C1 segment of cervical spinal cord (tissue), 14 donors: Measurements from ENCODE around the gene SHPK.

Experiments used
- DNase-seq, 14 donors: peaks; one replicate each; lab custom pipeline; 2025; lab: John Stamatoyannopoulos, UW

The SHPK gene

GRCh38 chr17:3636154-3636907 is at the start of gene SHPK, which contains the start of gene CTNS:
Gene SHPK, minus strand, starts transcription at chr17:3636250. Its CDS starts 31 bp downstream, at chr17:3636219.
Gene CTNS, plus strand, starts transcription at chr17:3636760. Its CDS starts 3,447 bp downstream, at chr17:3640207.
- DNase-seq, result peak; percentile 82 to 98 (median 96)

- no peak for DNase-seq
Measured at GRCh38 chr17:3685174-3685573, 49.1 kb upstream of the SHPK start.

DNA sequence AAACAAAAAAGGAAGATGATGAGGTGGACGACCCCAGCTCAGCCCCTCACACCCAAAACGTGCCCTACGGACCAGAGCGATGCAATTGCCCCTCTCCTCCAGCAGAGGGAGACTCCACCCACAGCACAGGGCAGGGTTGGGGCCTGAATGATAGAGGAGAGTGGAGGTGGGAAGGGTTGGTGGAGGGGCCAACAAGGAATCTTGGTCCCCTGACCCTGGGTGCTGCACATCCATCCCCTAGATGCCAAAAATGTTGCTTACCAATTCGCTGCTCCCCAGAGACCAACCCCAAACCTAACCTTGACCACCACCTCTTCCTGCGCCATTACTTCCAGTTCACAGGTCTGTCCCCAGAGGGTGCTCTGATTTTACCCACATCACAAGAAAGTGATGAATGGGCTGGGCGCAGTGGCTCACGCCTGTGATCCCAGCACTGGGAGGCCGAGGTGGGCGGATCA is 47.0 kb upstream of the SHPK start:
- no peak for DNase-seq

DNA sequence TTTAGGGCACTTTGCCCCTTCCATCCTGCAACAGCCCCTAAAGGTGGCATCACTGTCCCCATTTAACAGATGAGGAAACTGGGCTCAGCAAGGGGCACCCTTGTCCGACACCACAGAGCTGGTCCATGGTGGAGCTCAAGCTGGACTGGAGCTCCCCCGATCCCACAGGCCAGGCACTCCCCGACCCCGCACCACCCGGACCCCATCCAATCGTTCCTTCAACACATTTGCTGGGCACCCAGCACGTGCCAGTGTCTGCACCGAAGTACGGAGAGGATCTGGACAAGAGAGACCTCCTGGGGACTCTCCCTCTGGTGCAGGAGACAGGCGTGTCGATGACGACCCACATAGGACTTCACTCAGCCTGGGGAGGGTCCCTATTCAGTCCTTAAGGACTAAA is 46.0 kb upstream of the SHPK start:
- no peak for DNase-seq

- no peak for DNase-seq
Measured at GRCh38 chr17:3681565-3681964, 45.5 kb upstream of the SHPK start.

GRCh38 chr17:3681057-3681456 is 45.0 kb upstream of the SHPK start:
- no peak for DNase-seq

GRCh38 chr17:3679531-3680126 is 43.6 kb upstream of the SHPK start:
- DNase-seq, result no peak

DNA sequence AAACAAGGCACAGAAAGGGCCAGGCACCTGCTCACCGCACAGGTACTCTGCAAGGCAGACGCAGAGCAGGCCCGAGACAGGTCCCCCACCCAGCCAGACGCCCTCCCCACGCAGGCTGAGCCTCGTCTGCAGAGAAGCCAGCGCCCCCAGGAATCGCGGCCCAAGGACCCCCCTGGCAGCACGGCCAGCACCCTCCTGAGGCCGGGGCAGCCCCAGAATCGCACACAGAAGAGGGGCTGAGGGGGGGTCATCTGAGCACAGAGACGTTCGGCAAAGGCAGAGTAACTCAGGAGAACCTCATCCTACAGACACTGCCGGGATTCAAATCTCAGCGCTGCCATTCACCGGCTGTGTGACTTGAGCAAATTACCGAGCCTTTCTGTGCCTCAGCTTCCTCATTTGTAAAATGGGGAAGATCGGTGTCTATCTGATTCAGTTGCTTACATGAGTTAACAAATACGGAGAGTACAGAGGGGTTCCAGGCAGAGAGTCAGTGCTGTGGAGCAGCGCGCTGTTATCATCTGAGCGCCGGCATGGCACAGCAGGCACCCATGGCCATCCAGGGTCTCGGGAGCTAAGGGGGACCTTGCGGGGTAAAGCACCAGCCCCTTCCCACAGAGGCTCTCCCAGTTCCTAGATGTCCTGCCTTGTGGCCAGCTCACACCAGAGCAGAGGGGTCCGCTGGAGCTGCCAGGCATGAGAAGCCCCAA is 42.9 kb upstream of the SHPK start:
- no peak for DNase-seq

DNA sequence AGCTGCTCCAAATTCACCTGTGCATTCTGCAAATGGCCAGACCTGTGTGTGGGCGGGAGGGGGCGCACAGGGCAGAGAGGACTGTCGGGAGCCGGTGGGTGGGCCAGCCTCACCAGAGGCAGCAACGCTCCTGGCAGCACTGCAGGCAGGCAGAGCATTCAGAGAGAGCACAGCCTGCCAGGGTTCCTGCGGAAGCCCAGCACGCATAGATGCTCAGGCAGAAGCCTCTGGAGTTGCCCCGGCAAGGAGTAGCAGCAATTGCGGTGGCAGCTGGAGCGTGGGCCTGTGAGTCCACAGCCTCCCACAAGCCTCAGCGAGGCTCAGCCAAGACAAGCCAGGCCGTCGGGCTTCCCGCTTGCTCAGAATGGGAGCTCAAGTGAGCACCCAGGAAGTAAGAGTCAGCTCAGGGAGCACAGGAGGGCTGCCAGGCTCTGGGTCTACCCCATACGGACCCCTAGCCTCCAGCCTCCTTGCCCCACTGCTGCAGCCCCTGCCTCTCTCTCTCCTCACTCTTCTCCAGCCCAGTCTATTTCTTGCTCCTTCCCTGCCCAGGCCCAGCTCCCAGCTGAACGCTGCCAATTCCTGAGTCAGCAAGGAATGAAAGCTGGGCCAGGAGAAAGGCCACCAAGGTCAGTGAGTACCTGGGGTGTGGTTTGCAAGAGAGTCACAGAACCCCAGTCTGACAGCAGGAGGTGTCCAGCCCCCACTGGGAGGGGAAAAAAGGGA is 42.2 kb upstream of the SHPK start:
- peak in 1 of 14 donors; percentile 20 for DNase-seq

DNA sequence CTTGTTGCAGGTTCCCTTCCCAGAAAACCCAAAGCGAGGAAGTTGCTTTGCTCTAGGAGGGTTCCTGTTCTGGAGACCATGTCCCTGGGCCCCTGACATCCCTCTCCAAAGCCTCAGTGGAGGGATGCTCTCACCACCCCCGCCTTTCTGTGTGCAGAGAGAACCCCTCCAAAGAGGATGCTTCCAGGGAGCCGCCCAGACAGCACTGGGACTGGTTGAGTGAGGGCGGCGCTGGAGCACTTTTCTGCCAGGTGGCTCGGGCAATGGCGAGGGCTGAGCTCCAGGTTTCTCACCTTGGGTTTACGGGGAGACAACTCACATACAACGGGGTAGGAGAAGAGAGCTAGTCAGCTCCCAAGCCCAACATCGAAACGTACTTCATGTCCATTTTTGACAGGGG is 39.8 kb upstream of the SHPK start:
- DNase-seq, result no peak

GRCh38 chr17:3672571-3672970 is 36.5 kb upstream of the SHPK start:
- no peak for DNase-seq

DNA sequence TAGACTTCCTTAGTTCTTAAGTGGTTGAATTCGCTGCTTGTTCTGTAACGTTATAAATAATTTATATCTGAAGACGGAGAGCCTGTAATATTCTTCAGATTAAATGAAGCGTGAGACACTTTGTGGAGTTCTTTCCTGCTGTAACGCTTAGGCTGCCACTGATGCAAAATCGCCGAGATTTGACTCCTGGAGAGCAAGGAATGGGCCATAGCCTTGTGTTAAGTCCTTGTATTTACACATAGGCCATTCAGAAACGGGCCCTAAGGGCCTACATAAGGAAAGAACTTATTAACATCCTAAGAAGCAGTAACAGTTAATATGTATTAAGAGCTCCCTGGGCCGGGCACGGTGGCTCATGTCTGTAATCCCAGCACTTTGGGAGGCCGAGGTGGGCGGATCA is 33.5 kb upstream of the SHPK start:
- DNase-seq, result no peak

GRCh38 chr17:3669085-3669347 is 33.0 kb upstream of the SHPK start:
- DNase-seq, result no peak

GRCh38 chr17:3668279-3669084 is 32.4 kb upstream of the SHPK start, which contains the start of the genes EMC6 and TAX1BP3:
Gene EMC6, plus strand, starts transcription at chr17:3668812. Its CDS starts 335 bp downstream, at chr17:3669147.
Gene TAX1BP3, minus strand, starts transcription at chr17:3668578. Its CDS starts 52 bp downstream, at chr17:3668526.
- DNase-seq, result peak; percentile 82 to 100 (median 97)

DNA sequence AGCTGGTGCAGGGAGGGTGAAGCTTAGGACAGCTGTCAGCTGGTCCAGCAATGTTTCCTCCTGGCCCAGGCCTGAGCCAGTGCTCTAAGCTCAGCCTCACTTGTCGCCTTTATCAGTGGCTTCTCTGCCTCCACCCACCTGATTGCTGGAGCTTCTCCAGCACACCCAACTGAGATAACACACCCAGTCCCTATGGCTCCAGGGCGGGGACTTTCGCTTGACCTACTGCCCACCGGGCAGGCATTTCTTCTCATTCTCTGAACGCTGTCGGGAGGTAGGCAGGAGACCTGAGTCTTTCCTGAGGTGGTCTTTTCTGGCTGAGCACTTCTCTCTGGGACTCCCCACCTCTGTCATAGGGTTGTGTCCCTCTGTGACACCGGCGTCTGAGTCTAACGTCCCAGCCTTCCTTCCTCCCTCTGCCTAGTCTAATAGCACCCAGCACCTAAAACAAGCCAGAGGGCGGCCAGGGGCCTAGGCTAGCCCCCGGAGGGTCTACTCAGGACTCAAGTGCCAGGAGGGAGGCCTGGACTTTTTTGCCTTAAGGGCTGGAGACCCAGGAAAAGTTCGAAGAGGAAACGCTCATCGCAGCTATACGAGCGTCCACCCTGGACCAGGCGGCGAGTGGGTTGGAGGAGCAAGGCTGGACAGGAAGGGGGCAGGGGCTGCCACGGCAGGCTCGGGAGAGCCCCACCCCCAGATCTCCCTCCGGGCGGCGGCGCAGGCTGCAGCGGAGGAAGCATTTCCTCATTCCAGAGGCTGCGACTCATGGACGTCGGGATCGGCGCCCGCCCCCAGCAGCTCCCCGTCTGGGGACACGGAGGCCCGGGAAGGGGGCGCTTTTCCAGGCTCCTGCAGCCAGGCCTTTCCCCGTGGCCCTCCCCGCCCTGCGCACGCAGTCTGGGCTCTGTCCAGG is 31.6 kb upstream of the SHPK start:
- DNase-seq, result peak in 6 of 14 donors; percentile 35 to 85 (median 76)

- no peak for DNase-seq
Measured at GRCh38 chr17:3666516-3666915, 30.5 kb upstream of the SHPK start.

DNA sequence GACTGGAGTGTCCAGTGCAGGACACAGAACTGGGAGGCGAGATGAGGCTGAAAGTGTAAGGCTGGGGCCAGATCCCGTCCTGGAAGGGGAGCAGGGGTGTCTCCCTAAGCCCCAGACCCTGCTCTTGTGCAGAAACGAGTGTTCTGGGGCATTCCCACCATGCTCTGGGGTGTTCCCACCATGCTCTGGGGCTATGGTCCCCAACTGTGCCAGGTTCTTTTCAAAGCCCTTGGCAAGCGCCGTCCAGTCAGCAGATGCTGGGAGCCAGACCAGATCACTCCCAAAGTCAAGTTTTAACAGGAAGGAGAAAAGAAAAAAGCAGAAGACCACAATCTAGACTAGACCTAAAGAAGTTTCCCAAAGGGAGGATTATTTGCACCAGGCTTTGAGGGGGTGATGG is 29.8 kb upstream of the SHPK start:
- peak in 10 of 14 donors; percentile 9 to 54 (median 41) for DNase-seq

DNA sequence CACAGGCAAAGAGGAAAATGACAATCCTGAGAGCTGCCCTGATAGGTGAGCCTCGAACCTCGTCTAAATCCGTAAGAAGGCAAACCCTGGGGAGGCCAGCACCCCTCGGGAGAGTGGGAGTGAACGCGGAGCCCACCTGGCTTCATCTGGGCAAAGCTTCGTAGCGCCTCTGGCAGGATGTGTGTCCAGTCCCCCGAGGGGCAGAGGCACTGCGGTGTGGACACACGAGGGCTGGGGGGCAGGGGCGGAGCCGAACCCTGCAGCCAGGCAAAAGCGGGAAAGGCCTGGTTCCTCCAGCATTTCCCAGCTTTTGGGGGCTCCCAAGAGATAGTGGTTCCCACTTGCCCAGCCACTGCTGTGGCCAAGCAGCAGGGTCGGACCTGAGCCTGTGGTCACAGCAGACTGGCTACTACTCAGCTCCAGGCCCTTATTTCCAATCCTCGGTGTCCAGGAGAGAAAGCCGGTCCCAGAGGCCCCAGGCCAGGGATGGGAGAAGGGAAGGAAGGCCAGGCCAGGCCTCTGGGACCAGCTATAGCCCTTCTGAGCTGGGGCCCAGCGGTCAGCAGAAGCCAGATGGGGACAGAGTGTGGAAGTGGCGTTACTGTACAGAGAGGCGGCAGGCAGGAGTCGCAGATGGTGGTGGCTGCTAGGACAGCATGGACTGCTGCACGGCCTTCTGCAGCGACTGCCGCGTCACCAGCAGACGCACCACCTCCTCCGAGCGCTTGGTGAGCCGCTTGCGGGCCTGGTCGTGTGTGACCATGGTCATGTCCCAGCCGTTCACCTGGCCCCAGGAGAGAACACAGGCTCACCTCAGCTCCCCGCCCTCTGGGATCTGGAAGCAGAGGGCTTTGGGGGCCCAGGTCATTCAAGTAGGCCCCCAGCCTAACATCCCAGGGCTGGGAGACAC is 27.3 kb upstream of the SHPK start:
- no peak for DNase-seq
